Fibroblast of mammary gland (primary cell): Measurements from ENCODE around the gene GNGT1.

ENCODE experiments used
- DNase-seq: peaks from one replicate; pipeline ENCODE4 v3.0.0-alpha.2; 2010; ENCODE audit warnings: low read depth
- H3K4me3 ChIP-seq: 2 replicates; pipeline ENCODE4 v1.5.1; 2011; ENCODE audit warnings: low read depth, mild to moderate bottlenecking, low read length, moderate library complexity; ENCODE audit not compliant: control insufficient read depth
- TF ChIP-seq, protein P1 (sequence below): conservative IDR thresholded peaks from 2 replicates; pipeline ENCODE4 v1.5.1; 2011; ENCODE audit warnings: low read depth, low read length, inconsistent platforms; ENCODE audit not compliant: control insufficient read depth, insufficient read depth

GNGT1 gene

DNA sequence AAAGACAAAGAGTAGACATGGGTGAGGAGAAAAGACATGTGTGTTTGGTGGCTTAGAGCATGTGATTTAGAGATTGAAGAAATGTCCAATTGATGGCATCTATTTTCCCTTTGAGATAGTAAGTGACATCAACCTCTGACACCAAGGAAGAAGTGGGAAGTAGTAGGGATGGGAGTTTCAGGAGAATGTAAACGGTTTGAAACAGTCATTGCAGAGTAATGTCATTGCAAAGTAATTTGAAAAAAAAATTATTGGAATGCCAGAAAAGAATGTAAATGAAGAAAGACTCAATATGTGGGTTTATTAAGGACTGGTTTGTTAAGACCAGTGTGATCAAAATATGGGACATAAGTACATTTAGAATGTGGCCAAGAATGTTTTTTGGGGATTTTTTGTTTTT is 41.7 kb downstream of the GNGT1 start:
- H3K4me3 ChIP-seq = no peak overlapping the region
- DNase-seq = peak; percentile 37
- TF ChIP-seq, protein P1, sequence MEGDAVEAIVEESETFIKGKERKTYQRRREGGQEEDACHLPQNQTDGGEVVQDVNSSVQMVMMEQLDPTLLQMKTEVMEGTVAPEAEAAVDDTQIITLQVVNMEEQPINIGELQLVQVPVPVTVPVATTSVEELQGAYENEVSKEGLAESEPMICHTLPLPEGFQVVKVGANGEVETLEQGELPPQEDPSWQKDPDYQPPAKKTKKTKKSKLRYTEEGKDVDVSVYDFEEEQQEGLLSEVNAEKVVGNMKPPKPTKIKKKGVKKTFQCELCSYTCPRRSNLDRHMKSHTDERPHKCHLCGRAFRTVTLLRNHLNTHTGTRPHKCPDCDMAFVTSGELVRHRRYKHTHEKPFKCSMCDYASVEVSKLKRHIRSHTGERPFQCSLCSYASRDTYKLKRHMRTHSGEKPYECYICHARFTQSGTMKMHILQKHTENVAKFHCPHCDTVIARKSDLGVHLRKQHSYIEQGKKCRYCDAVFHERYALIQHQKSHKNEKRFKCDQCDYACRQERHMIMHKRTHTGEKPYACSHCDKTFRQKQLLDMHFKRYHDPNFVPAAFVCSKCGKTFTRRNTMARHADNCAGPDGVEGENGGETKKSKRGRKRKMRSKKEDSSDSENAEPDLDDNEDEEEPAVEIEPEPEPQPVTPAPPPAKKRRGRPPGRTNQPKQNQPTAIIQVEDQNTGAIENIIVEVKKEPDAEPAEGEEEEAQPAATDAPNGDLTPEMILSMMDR = no peak

DNA sequence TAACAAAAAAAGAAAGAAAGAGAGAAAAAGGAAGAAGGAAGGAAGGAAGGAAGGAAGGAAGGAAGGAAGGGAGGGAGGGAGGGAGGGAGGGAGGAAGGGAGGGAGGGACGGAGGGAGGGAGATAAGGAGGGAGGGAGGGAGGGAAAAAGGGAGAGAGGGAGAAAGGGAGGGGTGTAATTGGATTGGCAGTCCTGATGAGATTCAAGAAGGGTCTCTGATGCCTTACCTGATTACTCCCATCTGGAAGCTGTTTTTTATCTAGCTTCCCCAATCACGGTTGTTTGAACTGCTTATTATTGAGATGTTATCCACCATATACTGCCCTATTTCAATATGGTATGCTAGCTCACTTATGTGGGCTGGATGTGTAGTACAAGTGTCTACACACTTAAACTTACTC is 42.5 kb downstream of the GNGT1 start:
- TF ChIP-seq, protein P1 = no peak
- H3K4me3 ChIP-seq = no peak overlapping the region
- no peak for DNase-seq

DNA sequence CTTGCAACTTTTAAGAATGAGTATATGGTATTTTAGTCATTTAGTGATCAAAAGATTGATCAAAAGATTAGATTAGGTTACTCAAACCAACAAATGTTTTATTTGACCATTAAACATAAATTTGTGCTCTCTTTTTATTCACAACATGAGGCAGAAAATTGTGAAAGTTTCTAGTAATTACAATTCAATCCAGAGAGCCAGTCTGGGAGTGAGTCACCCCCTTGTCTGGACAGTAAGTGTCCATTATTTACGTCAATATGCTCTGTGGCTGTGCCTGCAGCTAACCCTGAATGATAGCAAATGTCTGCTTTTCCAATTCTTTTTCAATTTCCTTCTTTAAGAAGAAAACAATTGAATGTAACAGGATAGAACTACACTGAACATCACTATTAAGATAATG is 43.1 kb downstream of the GNGT1 start:
- TF ChIP-seq, protein P1 = no peak
- H3K4me3 ChIP-seq = no peak overlapping the region
- DNase-seq = peak; percentile 92

DNA sequence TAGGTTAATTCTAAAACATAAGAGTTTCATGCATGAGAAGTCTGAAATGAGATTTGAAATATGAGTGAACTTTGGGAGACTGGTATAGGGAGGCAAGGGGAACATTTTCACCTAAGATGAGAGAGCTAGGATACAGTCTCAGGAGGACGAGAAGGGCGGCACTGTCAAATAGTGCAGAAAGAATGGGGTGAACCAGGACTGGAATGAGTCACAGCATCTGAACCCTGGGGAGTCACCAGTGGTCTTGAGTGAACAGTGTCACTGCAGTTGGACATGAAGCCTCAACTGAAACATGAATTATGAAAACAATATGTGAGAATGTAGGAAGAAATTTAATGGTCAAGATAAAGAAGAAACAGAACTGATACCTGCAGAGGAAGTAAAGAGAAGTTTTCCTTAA is 48.9 kb downstream of the GNGT1 start:
- no peak for DNase-seq
- TF ChIP-seq, protein P1 = no peak
- no peak overlapping the region for H3K4me3 ChIP-seq

DNA sequence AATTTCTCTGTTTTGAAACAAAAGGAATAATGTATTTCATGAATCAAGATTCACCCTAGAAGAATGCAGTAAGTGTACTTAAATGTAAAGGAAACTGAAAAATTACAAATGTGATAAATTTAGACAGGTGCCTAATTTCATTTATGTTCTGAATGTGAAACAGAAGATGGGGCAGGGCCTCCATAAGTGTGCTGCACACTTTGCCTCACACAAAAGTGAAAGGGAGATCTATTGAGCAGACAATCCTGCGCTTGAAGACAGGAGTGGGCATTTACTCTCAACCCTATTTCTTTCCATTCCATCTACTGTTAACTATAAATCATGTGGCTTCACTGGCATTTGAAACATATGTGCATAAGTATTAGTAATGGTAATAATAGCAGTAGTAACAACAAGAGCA is 51.4 kb downstream of the GNGT1 start:
- TF ChIP-seq, protein P1 = no peak
- H3K4me3 ChIP-seq = no peak overlapping the region
- no peak for DNase-seq

DNA sequence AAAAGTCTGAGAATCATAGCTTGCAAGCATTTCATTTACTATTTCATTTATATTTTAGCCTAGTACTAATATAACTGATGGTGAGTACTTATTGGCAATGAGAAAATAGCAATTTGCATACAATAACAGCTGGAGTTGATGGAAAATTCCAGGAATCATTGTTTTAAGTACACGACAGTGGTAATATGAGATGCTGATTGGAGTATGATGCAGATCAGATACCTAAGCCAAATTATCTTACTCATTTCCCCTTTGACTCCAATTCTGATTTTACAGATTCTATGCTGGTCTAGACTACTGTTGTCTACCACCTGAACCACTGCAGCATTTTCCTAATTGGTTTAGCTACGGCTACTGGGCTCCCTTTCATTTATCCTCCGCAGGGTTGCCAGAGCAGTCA is 51.8 kb downstream of the GNGT1 start:
- no peak overlapping the region for H3K4me3 ChIP-seq
- peak; percentile 81 for DNase-seq
- TF ChIP-seq, protein P1 = no peak

DNA sequence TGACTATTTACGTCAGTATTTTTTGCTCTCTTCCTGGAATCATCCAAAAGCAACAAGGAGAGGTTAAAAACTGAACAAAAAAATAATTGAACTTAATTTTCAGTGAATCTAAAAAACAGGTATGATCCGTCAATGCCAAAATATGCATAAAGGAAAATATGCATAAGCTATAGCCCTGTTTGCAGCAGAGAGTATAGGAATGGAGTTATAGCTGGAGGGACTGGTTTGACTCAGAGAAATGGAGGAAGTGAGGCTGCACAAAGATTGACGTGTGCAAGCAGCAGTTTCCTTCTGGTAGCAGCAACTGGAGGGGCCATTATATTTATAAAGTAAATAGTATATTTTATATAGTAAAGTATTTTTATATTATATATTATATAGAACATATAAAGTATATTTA is 52.3 kb downstream of the GNGT1 start:
- TF ChIP-seq, protein P1 = no peak
- no peak for DNase-seq
- H3K4me3 ChIP-seq = no peak overlapping the region
